Measurements from ENCODE around the gene GMDS.

GMDS gene

GRCh38 chr6:2203264-2203663, 42.1 kb downstream of the GMDS start:
- no peak for DNase-seq

- no peak for DNase-seq
Measured at GRCh38 chr6:2197984-2198383, 47.4 kb downstream of the GMDS start.

GRCh38 chr6:2197177-2197671, 48.2 kb downstream of the GMDS start:
- DNase-seq: no peak

- no peak for DNase-seq
Measured at GRCh38 chr6:2196079-2196679, 49.2 kb downstream of the GMDS start.

- no peak for DNase-seq
Measured at GRCh38 chr6:2194643-2195042, 50.8 kb downstream of the GMDS start.

GRCh38 chr6:2193931-2194330, 51.5 kb downstream of the GMDS start:
- DNase-seq: no peak

GRCh38 chr6:2192976-2193375, 52.4 kb downstream of the GMDS start:
- no peak for DNase-seq

GRCh38 chr6:2191390-2191740, 54.0 kb downstream of the GMDS start:
- DNase-seq: no peak

- no peak for DNase-seq
Measured at GRCh38 chr6:2190661-2191389, 54.6 kb downstream of the GMDS start.

- DNase-seq: no peak
Measured at GRCh38 chr6:2188856-2189384, 56.5 kb downstream of the GMDS start.

- DNase-seq: no peak
Measured at GRCh38 chr6:2188397-2188796, 57.0 kb downstream of the GMDS start.

- DNase-seq: no peak
Measured at GRCh38 chr6:2187826-2188225, 57.6 kb downstream of the GMDS start.

GRCh38 chr6:2186516-2186915, 58.9 kb downstream of the GMDS start:
- DNase-seq: no peak

GRCh38 chr6:2185466-2185865, 59.9 kb downstream of the GMDS start:
- no peak for DNase-seq

GRCh38 chr6:2184700-2185455, 60.5 kb downstream of the GMDS start:
- no peak for DNase-seq

GRCh38 chr6:2183752-2184151, 61.7 kb downstream of the GMDS start:
- DNase-seq: no peak

- no peak for DNase-seq
Measured at GRCh38 chr6:2183246-2183645, 62.2 kb downstream of the GMDS start.

- no peak for DNase-seq
Measured at GRCh38 chr6:2182251-2182650, 63.2 kb downstream of the GMDS start.

GRCh38 chr6:2181567-2181966, 63.8 kb downstream of the GMDS start:
- no peak for DNase-seq

GRCh38 chr6:2179950-2180349, 65.5 kb downstream of the GMDS start:
- DNase-seq: no peak

GRCh38 chr6:2179241-2179640, 66.2 kb downstream of the GMDS start:
- no peak for DNase-seq

- no peak for DNase-seq
Measured at GRCh38 chr6:2178125-2178524, 67.3 kb downstream of the GMDS start.

GRCh38 chr6:2175825-2176224, 69.6 kb downstream of the GMDS start:
- no peak for DNase-seq

All from activated T-cell treated with anti-CD3 and anti-CD28 coated beads, Interleukin-2, amount 50 U/mL, for 48 hours (primary cell).